ENCODE results near the gene TTPAL.

- TF ChIP-seq CTCF (IDR thresholded peaks at IDR 0.05), result no peak
- no peak for TF ChIP-seq POLR2A (IDR thresholded peaks at IDR 0.05)
- no peak for TF ChIP-seq EP300 (IDR thresholded peaks at IDR 0.05)
These were observed 47.3 kb upstream of the TTPAL start for GRCh38 chr20:44428174-44429016.

All from sigmoid colon (tissue), 4 donors.